Measurements from ENCODE around the gene CARMIL3.

DNA sequence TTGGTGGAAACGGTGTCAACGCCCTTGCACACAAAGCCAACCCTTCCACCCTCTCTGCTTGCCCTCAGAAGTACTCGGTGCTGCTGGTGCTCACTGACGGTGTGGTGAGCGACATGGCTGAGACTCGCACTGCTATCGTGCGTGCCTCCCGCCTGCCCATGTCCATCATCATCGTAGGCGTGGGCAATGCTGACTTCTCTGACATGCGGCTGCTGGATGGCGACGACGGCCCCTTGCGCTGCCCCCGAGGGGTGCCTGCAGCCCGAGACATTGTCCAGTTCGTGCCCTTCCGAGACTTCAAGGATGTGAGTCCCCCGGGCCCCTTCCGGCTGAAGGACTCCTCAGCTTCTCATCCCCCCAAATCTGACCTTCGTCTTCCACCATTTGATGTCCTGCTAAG lies 25.3 kb downstream of the CARMIL3 start:
- TF ChIP-seq EZH2phosphoT487 (IDR thresholded peaks at IDR 0.05; ENCODE audit: borderline replicate concordance, low read length) = no peak
- TF ChIP-seq, protein P1, sequence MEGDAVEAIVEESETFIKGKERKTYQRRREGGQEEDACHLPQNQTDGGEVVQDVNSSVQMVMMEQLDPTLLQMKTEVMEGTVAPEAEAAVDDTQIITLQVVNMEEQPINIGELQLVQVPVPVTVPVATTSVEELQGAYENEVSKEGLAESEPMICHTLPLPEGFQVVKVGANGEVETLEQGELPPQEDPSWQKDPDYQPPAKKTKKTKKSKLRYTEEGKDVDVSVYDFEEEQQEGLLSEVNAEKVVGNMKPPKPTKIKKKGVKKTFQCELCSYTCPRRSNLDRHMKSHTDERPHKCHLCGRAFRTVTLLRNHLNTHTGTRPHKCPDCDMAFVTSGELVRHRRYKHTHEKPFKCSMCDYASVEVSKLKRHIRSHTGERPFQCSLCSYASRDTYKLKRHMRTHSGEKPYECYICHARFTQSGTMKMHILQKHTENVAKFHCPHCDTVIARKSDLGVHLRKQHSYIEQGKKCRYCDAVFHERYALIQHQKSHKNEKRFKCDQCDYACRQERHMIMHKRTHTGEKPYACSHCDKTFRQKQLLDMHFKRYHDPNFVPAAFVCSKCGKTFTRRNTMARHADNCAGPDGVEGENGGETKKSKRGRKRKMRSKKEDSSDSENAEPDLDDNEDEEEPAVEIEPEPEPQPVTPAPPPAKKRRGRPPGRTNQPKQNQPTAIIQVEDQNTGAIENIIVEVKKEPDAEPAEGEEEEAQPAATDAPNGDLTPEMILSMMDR (conservative IDR thresholded peaks at IDR 0.05; ENCODE audit: low read depth, low read length) = no peak
- TF ChIP-seq EZH2 (IDR thresholded peaks at IDR 0.05; ENCODE audit: low read length, unreplicated experiment) = no peak
